Suprapubic skin (tissue), 3 donors: ENCODE data around the gene ARID1B.

Experiments used
- POLR2AphosphoS5 ChIP-seq, 3 donors: sonication (generic); formaldehyde crosslinking; IDR thresholded peaks; one replicate each; pipeline ENCODE4 v1.6.1; 2017; ENCODE audit warnings: antibody characterized with exemption in 3 of 3
- TF ChIP-seq, protein P1 (sequence below), 2 donors: fragments of 200-600 bp in 1 of 2; fragments of 450-650 bp in 1 of 2; sonication (generic) in 1 of 2; IDR thresholded peaks; one replicate each; pipeline ENCODE4 v1.5.1; 2016 to 2019; ENCODE audit warnings: antibody characterized with exemption in 2 of 2, mild to moderate bottlenecking in 1 of 2, moderate library complexity in 1 of 2

- no peak for TF ChIP-seq POLR2AphosphoS5 (IDR thresholded peaks at IDR 0.05)
- TF ChIP-seq, protein P1, sequence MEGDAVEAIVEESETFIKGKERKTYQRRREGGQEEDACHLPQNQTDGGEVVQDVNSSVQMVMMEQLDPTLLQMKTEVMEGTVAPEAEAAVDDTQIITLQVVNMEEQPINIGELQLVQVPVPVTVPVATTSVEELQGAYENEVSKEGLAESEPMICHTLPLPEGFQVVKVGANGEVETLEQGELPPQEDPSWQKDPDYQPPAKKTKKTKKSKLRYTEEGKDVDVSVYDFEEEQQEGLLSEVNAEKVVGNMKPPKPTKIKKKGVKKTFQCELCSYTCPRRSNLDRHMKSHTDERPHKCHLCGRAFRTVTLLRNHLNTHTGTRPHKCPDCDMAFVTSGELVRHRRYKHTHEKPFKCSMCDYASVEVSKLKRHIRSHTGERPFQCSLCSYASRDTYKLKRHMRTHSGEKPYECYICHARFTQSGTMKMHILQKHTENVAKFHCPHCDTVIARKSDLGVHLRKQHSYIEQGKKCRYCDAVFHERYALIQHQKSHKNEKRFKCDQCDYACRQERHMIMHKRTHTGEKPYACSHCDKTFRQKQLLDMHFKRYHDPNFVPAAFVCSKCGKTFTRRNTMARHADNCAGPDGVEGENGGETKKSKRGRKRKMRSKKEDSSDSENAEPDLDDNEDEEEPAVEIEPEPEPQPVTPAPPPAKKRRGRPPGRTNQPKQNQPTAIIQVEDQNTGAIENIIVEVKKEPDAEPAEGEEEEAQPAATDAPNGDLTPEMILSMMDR (IDR thresholded peaks at IDR 0.05), result no peak
Measured at GRCh38 chr6:156793200-156793599, 16.0 kb downstream of the ARID1B start.
